Urinary bladder (tissue), 4 donors: Measurements from ENCODE around the gene MRTFB. TPM values are rescaled to one million over a fixed set of nuclear protein-coding genes. Genes with fewer than 3 reads are reported as not detected.

Experiments
- DNase-seq: peaks from one replicate; pipeline ENCODE4 v3.0.0-alpha.2; 2015; ENCODE audit errors: extremely low spot score
- H3K27ac ChIP-seq: one replicate; pipeline ENCODE4 v1.5.1; 2013; ENCODE audit warnings: low read depth, mild to moderate bottlenecking, moderate library complexity
- H3K36me3 ChIP-seq: one replicate; pipeline ENCODE4 v1.6.1; 2013; ENCODE audit warnings: mild to moderate bottlenecking, moderate library complexity; ENCODE audit not compliant: insufficient read depth
- H3K4me1 ChIP-seq: one replicate; pipeline ENCODE4 v1.6.1; 2013; ENCODE audit warnings: mild to moderate bottlenecking, moderate library complexity; ENCODE audit not compliant: insufficient read depth
- H3K4me3 ChIP-seq: one replicate; pipeline ENCODE4 v1.5.1; 2013; ENCODE audit warnings: low read depth, low read length
- WGBS: extraction: QIAGEN DNeasy Blood & Tissue Kit; methylation state at CpG from one replicate; pipeline ENCODE4 v1.1.7; 2013; 5-methylcytosine and 5-hydroxymethylcytosine counted together
- polyA plus RNA-seq: library from polyadenylated mRNA; stranded (reverse); fragments of 200-250 nt; gene quantifications from one replicate; pipeline ENCODE4 v1.2.3, GENCODE V29; 2013
- total RNA-seq: library from RNA; depleted of rRNA; stranded (reverse); fragments of >200 nt; gene quantifications from one replicate; pipeline ENCODE4 v1.2.3, GENCODE V29; 2014
- donor health status: healthy with polysubstance abuse.
- donor health status: healthy.

MRTFB gene
- total and polyA plus RNA-seq, 2 donors = 18.9 to 42.8 TPM

GRCh38 chr16:14050291-14051027 lies 20.7 kb upstream of the MRTFB start:
- no peak overlapping the region for H3K27ac ChIP-seq
- no peaks in the 10 kb centered on the region for H3K36me3 ChIP-seq
- WGBS = 43% methylated on average over 10 of the region's 10 CpGs
- DNase-seq = no peak
- no peak overlapping the region for H3K4me3 ChIP-seq
- no peaks in the 10 kb centered on the region for H3K4me1 ChIP-seq

DNA sequence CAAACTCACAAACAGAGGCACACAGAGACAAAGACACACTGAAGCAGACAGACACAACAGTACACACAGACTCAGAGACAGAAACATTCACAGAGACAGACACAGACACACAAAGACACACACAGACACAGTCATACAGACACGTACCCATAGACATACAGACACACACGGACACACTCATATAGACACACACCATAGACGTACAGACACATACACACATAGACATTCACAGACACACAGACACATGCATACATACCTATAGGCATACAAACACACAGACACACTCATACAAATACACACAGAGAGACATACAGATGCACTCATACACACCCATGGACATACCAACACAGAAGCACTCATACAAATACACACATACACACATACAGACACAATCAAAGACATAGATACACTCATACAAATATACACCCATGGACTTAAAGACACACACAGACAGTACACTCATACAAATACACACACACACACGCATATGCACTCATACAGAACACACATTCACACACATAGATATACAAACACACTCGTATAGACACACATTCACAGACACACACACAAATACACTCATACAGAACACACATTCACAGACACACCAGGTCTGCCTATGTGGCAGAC lies 19.9 kb upstream of the MRTFB start:
- DNase-seq = no peak
- 93% methylated on average over 5 of the region's 5 CpGs for WGBS
- no peaks in the 10 kb centered on the region for H3K36me3 ChIP-seq
- H3K27ac ChIP-seq = no peak overlapping the region
- H3K4me1 ChIP-seq = no peaks in the 10 kb centered on the region
- no peak overlapping the region for H3K4me3 ChIP-seq

DNA sequence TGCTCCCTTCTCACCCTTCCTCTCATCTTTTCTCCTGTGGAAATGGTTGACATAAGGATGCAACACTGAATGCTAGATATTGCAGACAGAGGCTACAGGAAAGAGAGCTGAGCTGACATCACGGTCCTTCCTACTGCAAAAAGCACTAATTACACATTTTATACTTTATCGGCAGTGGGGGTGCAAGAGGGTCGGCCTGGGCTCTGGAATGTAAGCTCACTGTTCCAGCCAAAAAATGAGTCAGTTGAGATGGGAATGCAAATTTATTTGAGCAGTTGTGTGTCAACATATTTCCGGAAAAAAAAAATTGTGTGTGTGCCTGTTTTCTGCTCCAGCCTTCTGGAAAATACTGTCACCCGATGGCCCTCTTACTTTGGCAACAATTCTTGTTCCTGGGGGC lies 14.1 kb upstream of the MRTFB start:
- Histone ChIP-seq H3K4me3 (no peak overlapping the region), H3K4me1 (no peaks in the 10 kb centered on the region), H3K36me3 (no peaks in the 10 kb centered on the region), H3K27ac (no peak overlapping the region)
- DNase-seq = no peak
- 65% methylated on average over 5 of the region's 5 CpGs for WGBS

DNA sequence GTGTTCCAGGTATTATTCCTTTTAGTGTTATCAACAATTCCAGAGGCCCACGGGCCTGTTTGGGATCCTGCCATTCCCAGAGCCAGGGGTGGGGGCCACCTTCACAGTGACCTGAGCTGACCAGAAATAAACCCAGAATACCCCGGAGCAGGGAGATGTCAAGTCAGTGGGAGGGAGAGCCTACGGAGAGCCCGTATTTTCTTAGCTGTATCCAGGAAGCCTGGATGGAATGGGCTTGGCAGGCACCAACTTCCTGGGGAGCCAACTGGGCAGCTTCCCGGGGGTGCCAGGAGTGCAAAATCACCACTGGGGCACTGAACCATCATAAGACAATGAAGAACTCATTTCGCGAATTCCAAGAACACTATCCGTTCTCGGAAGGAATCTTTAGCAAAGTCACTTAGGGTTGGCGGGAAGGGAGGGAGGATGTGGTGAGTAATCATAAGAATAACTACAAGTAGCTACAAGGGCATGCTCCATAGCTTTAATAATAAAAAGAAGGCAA lies 13.2 kb upstream of the MRTFB start:
- H3K4me3 ChIP-seq = no peak overlapping the region
- 74% methylated on average over 10 of the region's 10 CpGs for WGBS
- no peaks in the 10 kb centered on the region for H3K4me1 ChIP-seq
- no peaks in the 10 kb centered on the region for H3K36me3 ChIP-seq
- H3K27ac ChIP-seq = no peak overlapping the region
- DNase-seq = no peak

DNA sequence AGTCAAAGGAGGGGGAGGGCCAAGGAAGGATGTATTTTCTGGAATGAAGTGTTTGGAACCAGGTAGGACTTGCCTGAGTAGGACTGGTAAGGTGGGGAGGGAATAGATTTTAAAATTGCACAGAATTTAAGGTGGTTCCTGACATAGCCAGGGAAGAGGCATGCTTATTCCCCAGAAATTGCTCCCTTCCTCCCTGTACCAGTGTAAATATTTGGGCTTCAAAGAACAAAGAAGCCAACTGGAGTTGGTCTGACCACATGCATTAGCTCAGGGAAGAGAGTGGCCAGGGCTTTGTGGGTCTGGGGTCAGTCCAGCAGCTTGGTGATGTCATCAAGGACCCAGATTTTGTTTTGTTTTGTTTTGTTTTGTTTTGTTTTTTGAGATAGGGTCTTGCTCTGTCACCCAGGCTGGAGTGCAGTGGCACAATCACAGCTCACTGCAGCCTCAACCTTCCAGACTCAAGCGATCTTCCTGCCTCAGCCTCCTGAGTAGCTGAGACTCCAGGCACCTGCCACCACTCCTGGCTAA lies 9.3 kb upstream of the MRTFB start:
- no peaks in the 10 kb centered on the region for H3K4me1 ChIP-seq
- WGBS = 100% methylated on average over 1 of the region's 1 CpG
- H3K36me3 ChIP-seq = no peaks in the 10 kb centered on the region
- no peak overlapping the region for H3K4me3 ChIP-seq
- no peak for DNase-seq
- H3K27ac ChIP-seq = no peak overlapping the region

DNA sequence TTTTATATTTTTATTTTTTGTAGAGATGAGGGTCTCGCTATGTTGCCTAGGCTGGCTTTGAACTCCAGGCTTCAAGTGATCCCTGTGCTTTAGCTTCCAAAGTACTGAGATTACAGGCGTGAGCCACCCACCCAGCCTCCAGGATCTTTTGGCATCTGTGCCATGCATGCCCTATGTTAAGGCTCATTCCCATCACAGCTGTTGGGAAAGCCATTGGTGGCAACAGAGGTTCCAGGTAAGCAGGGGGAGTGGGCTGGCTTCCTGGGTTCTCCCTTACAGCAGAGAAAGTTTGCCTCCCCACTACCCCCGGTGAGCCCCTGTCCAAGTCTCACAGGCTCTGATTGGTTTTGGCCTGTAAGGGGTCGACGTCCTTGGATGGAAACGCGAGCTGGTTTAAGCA lies 8.9 kb upstream of the MRTFB start:
- WGBS = 86% methylated on average over 7 of the region's 7 CpGs
- no peak overlapping the region for H3K4me3 ChIP-seq
- H3K27ac ChIP-seq = no peak overlapping the region
- no peaks in the 10 kb centered on the region for H3K36me3 ChIP-seq
- H3K4me1 ChIP-seq = no peaks in the 10 kb centered on the region
- no peak for DNase-seq

DNA sequence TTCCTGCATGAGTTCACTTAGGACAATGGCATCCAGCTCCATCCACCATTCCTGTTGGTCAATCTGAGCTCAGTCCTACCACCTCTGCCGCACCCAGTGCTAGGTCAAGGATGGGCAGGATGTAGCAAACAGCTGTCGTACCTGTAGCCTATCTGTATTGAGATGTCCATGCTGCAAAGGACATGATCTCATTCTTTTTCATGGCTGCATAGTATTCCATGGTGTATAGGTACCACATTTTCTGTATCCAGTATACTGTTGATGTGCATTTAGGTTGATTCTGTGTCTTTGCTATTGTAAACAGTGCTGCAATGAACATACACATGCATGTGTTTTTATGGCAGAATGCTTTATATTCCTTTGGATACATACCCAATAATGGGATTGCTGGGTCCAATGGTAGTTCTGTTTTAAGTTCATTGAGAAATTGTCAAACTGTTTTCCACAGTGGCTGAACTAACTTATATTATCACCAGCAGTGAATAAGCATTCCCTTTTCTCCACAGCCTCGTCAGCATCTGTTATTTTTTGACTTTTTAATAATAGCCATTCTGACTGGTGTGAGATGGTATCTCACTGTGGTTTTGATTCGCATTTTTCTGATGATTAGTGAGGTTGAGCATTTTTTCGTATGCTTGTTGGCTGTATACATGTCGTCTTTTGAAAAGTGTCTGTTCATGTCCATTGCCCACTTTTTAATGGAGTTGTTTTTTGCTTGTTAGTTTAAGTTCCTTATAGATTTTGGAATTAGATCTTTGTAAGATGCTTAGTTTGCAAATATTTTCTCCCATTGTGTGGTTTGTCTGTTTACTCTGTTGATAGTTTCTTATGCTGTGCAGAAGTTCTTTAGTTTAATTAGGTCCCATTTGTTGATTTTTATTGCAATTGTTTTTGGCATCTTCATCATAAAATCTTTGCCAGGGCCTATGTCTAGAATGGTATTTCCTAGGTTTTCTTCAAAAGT lies 7.2 kb upstream of the MRTFB start:
- no peak overlapping the region for H3K4me3 ChIP-seq
- H3K27ac ChIP-seq = no peak overlapping the region
- H3K4me1 ChIP-seq = no peaks in the 10 kb centered on the region
- WGBS = 90% methylated on average over 6 of the region's 6 CpGs
- DNase-seq = no peak
- H3K36me3 ChIP-seq = no peaks in the 10 kb centered on the region

DNA sequence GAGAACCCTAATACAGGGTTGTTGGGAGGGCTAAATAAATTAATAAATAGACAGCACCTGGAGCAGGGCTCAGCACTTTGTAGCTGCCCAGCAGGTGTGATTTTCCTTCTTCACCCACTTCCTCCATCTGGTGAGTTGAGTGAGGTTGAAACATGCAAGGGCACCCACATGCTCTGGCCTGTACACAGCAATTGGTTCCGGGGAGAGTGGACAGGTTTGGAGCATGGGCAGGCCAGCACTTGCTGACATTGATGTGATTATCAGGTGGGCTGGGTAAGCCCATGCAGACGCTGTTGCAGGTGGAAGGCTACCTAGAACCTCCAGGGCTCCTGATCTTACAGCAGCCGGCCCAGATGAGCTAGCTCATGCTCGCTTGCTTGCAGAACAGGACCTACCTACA lies 1.3 kb upstream of the MRTFB start:
- Histone ChIP-seq H3K27ac (no peak overlapping the region), H3K36me3 (no peaks in the 10 kb centered on the region), H3K4me3 (no peak overlapping the region), H3K4me1 (no peaks in the 10 kb centered on the region)
- no peak for DNase-seq
- WGBS = 91% methylated on average over 4 of the region's 4 CpGs

GRCh38 chr16:14070555-14070876 lies 603 bp upstream of the MRTFB start:
- 64% methylated on average over 4 of the region's 4 CpGs for WGBS
- Histone ChIP-seq H3K4me3 (peak overlapping the region; percentile 63), H3K36me3 (no peaks in the 10 kb centered on the region), H3K4me1 (no peaks in the 10 kb centered on the region), H3K27ac (peak overlapping the region; percentile 76)
- no peak for DNase-seq

GRCh38 chr16:14071576-14072271 lies 605 bp downstream of the MRTFB start:
- peak overlapping the region; percentile 63 for H3K4me3 ChIP-seq
- no peaks in the 10 kb centered on the region for H3K4me1 ChIP-seq
- peak overlapping the region; percentile 64 for H3K27ac ChIP-seq
- no peak for DNase-seq
- WGBS = 1% methylated on average over 32 of the region's 32 CpGs
- H3K36me3 ChIP-seq = no peaks in the 10 kb centered on the region

- WGBS = 97% methylated on average over 6 of the region's 6 CpGs
- Histone ChIP-seq H3K4me3 (peak overlapping the region; percentile 63), H3K36me3 (no peaks in the 10 kb centered on the region), H3K27ac (no peak overlapping the region), H3K4me1 (no peaks in the 10 kb centered on the region)
- no peak for DNase-seq
These were observed 1.2 kb downstream of the MRTFB start for GRCh38 chr16:14072360-14072759.

DNA sequence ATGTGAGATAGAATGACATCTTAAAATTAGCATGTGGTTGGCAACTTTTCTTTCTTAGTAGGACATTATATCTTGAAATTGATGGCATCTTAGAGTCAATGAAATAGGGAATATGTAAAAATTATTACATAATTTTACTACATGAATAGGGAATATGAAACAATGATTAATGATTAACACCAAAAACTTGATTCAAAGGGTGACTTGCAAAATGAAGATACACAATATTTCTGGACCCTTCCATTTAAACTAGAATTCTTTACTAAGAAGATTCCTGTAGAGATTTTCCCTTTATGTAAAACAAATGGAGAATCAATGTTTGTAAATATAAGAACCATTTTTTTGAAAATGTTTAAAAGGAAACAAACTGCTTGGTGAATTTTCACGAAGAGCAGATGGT lies 3.4 kb downstream of the MRTFB start:
- WGBS = 56% methylated on average over 1 of the region's 1 CpG
- no peak for DNase-seq
- no peaks in the 10 kb centered on the region for H3K36me3 ChIP-seq
- H3K4me1 ChIP-seq = no peaks in the 10 kb centered on the region
- H3K27ac ChIP-seq = no peak overlapping the region
- H3K4me3 ChIP-seq = no peak overlapping the region

DNA sequence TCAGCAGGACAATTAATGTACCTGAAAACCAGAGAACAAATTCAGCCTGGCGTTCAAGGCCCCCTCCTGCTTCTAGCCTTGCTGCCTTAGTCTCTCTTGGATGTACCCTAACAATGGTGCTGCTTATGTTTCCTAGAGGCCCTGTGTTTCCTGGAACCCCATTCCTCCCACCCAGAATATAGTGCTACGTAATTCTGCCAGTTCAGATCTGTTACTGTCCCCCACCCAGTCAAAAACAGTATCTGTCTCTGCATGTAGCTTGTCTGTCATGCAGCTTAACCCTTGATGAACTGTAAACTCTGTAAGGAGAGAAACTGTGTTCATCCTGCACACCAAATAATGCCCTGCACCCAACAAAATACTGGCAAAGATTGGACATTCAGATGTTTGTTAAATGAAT lies 6.8 kb downstream of the MRTFB start:
- no peak for DNase-seq
- 89% methylated on average over 2 of the region's 2 CpGs for WGBS
- H3K4me1 ChIP-seq = no peaks in the 10 kb centered on the region
- no peak overlapping the region for H3K27ac ChIP-seq
- H3K36me3 ChIP-seq = peaks cover 2% of the 10 kb centered on the region
- no peak overlapping the region for H3K4me3 ChIP-seq
